Liver (tissue), 9 donors: ENCODE data around the gene FAM170B. TPM values are rescaled to one million over a fixed set of nuclear protein-coding genes. Genes with fewer than 3 reads are reported as not detected.

Experiments used
- DNase-seq: peaks from one replicate; pipeline ENCODE4 v3.0.0-alpha.2; 2017; ENCODE audit warnings: low spot score
- H3K27ac ChIP-seq, 2 donors: one replicate each; pipeline ENCODE4 v1.7.0; 2013; ENCODE audit warnings: inconsistent platforms in 2 of 2, low read length in 2 of 2, control low read depth in 1 of 2, low read depth in 1 of 2, mild to moderate bottlenecking in 1 of 2
- H3K27me3 ChIP-seq, 4 donors: one replicate each; pipeline versions ENCODE4 v1.6.1 to v1.7.0; 2013; ENCODE audit warnings: low read length in 3 of 4, inconsistent platforms in 1 of 4, mild to moderate bottlenecking in 1 of 4, moderate library complexity in 1 of 4; ENCODE audit not compliant: control insufficient read depth in 4 of 4, insufficient read depth in 4 of 4
- H3K36me3 ChIP-seq, 4 donors: one replicate each; pipeline versions ENCODE4 v1.6.1 to v1.7.0; 2013; ENCODE audit warnings: low read length in 3 of 4, mild to moderate bottlenecking in 3 of 4, low read depth in 1 of 4, moderate library complexity in 1 of 4; ENCODE audit not compliant: control insufficient read depth in 4 of 4, insufficient read depth in 3 of 4
- H3K4me1 ChIP-seq, 4 donors: one replicate each; pipeline versions ENCODE4 v1.6.1 to v1.7.0; 2013; ENCODE audit warnings: low read length in 3 of 4, mild to moderate bottlenecking in 3 of 4, moderate library complexity in 1 of 4; ENCODE audit not compliant: control insufficient read depth in 4 of 4, insufficient read depth in 4 of 4
- H3K4me3 ChIP-seq, 3 donors: one replicate each; pipeline versions ENCODE4 v1.6.1 to v1.7.0; 2013; ENCODE audit warnings: low read length in 3 of 3, control low read depth in 1 of 3, low read depth in 1 of 3, mild to moderate bottlenecking in 1 of 3
- H3K9ac ChIP-seq, 2 donors: one replicate each; pipeline ENCODE4 v1.7.0; 2013; ENCODE audit warnings: low read length in 2 of 2, mild to moderate bottlenecking in 2 of 2, moderate library complexity in 2 of 2, control low read depth in 1 of 2, low read depth in 1 of 2
- H3K9me3 ChIP-seq, 4 donors: one replicate each; pipeline versions ENCODE4 v1.6.1 to v1.7.0; 2013; ENCODE audit warnings: low read length in 3 of 4; ENCODE audit not compliant: control insufficient read depth in 4 of 4
- EGR1 ChIP-seq, 2 donors: IDR thresholded peaks; 2 replicates each; pipeline ENCODE4 v1.6.1; 2016 to 2018; ENCODE audit warnings: antibody characterized with exemption in 2 of 2, low read depth in 2 of 2
- FOXA1 ChIP-seq: IDR thresholded peaks from 2 replicates; pipeline ENCODE4 v1.6.1; 2016; ENCODE audit warnings: antibody characterized with exemption
- FOXA2 ChIP-seq: IDR thresholded peaks from 2 replicates; pipeline ENCODE4 v1.6.1; 2016; ENCODE audit warnings: antibody characterized with exemption
- HNF4A ChIP-seq, 2 donors: conservative IDR thresholded peaks; 2 replicates each; pipeline ENCODE4 v1.6.1; 2016; ENCODE audit warnings: antibody characterized with exemption in 2 of 2, mild to moderate bottlenecking in 2 of 2
- HNF4G ChIP-seq: IDR thresholded peaks from 2 replicates; pipeline ENCODE4 v1.6.1; 2016; ENCODE audit warnings: antibody characterized with exemption
- NR2F2 ChIP-seq: IDR thresholded peaks from 2 replicates; pipeline ENCODE4 v1.6.1; 2016; ENCODE audit warnings: antibody characterized with exemption
- RAD21 ChIP-seq, 2 donors: IDR thresholded peaks; 2 replicates each; pipeline ENCODE4 v1.6.1; 2016; ENCODE audit warnings: antibody characterized with exemption in 2 of 2, mild to moderate bottlenecking in 2 of 2
- RXRA ChIP-seq, 2 donors: IDR thresholded peaks; 2 replicates each; pipeline ENCODE4 v1.6.1; 2017 to 2018; ENCODE audit warnings: antibody characterized with exemption in 2 of 2, mild to moderate bottlenecking in 1 of 2
- SP1 ChIP-seq: IDR thresholded peaks from 2 replicates; pipeline ENCODE4 v1.6.1; 2018; ENCODE audit warnings: antibody characterized with exemption, mild to moderate bottlenecking
- TAF1 ChIP-seq: conservative IDR thresholded peaks from 2 replicates; pipeline ENCODE4 v1.6.1; 2016; ENCODE audit warnings: antibody characterized with exemption, mild to moderate bottlenecking
- YY1 ChIP-seq: IDR thresholded peaks from 2 replicates; pipeline ENCODE4 v1.6.1; 2016; ENCODE audit warnings: antibody characterized with exemption, mild to moderate bottlenecking
- WGBS: extraction: QIAGEN DNeasy Blood & Tissue Kit; methylation state at CpG from one replicate; pipeline ENCODE4 v1.1.7; 2013; 5-methylcytosine and 5-hydroxymethylcytosine counted together
- polyA plus RNA-seq, 2 donors: library from polyadenylated mRNA; stranded (reverse) in 1 of 2; unstranded in 1 of 2; fragments of 200-250 nt in 1 of 2; fragments of >200 nt in 1 of 2; fragmentation: Nextera tagmentation in 1 of 2; extraction: Ambion mirVana in 1 of 2; gene quantifications; one replicate each; pipeline versions ENCODE4 v1.2.1 to v1.2.3, GENCODE V29; 2013 to 2015
- total RNA-seq, 2 donors: library from RNA; depleted of rRNA; stranded (reverse); fragments of >200 nt; gene quantifications; one replicate each; pipeline ENCODE4 v1.2.3, GENCODE V29; 2014
- TF ChIP-seq, protein P1 (sequence below): IDR thresholded peaks from 2 replicates; pipeline ENCODE4 v1.6.1; 2016; ENCODE audit warnings: antibody characterized with exemption
- TF ChIP-seq, protein P2 (sequence below): IDR thresholded peaks from 2 replicates; pipeline ENCODE4 v1.6.1; 2016; ENCODE audit warnings: antibody characterized with exemption
- TF ChIP-seq, protein P3 (sequence below): fragments of 150-350 bp; IDR thresholded peaks from 2 replicates; pipeline ENCODE4 v1.5.1; 2017; ENCODE audit warnings: improper control_type of control experiment, low read depth, low read length; ENCODE audit not compliant: missing input control
- TF ChIP-seq, protein P4 (sequence below): IDR thresholded peaks from 2 replicates; pipeline ENCODE4 v1.6.1; 2016; ENCODE audit warnings: antibody characterized with exemption
- TF ChIP-seq, protein P5 (sequence below): IDR thresholded peaks from 2 replicates; pipeline ENCODE4 v1.6.1; 2016; ENCODE audit warnings: antibody characterized with exemption, mild to moderate bottlenecking
- donor health status: healthy.
- donor health status: healthy.
- donor health status: healthy.
- donor health status: healthy.
- donor health status: healthy.

Gene FAM170B
- total and polyA plus RNA-seq, 4 donors: not detected

DNA sequence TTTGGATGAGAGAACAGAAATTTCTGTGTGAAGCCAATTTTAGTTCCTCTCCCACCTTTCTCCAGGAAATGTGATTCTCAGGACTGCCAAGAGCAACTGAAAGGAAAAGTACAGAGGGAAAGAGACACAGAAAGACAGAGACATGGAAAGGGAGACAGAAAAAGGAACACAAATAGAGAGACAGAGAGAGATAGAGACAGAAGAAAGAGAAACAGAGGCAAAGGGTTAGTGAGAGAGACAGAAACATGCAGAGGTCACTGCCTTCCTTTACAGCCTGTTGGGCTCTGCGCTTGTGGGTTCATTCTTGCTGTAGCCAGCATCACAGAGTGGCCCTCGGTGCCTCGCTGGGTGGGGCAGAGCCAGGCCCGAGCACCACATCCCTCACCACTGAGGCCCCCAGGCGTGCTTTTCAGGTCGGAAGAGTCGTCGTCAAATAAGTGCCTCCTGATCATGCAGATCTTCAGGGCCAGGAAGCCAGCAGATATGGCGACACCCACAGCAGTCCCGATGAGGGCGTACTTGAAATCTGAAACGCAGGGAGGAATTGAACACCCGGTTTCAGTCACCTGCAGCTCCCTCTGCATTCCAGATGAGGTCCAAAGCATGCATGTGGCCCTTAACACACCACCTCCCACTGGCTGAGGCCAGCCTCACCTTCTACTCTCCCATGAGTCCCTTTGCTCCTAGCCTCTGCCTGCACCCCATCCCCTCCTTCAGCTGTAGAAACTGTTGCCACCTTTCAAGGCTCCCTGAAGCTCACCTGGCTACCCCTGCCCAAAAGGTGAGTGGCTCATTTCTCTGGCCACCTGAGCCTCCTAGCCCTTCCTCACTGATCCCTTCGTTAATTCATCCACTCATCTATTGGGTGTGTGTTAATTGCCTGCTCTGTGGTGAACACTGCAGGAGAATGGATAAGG, 32.9 kb upstream of the FAM170B start:
- 82% methylated on average over 14 of the region's 14 CpGs for WGBS
- H3K9ac ChIP-seq: no peak overlapping the region
- no peak for DNase-seq
- H3K27ac ChIP-seq: no peak overlapping the region
- no peaks in the 10 kb centered on the region for H3K36me3 ChIP-seq
- no peak overlapping the region for H3K4me3 ChIP-seq
- H3K27me3 ChIP-seq: no peaks in the 10 kb centered on the region
- H3K4me1 ChIP-seq: no peaks in the 10 kb centered on the region
- no peaks in the 10 kb centered on the region for H3K9me3 ChIP-seq
- TF ChIP-seq YY1 (no peak), FOXA2 (no peak), TAF1 (no peak), HNF4A (conservative IDR thresholded peaks at IDR 0.05) (no peak), RAD21 (IDR thresholded peaks at IDR 0.05) (no peak), FOXA1 (no peak), EGR1 (IDR thresholded peaks at IDR 0.05; ENCODE audit: low read depth in 2 of 2) (no peak), NR2F2 (no peak), RXRA (IDR thresholded peaks at IDR 0.05) (no peak), SP1 (no peak), HNF4G (no peak)
- TF ChIP-seq, protein P1, sequence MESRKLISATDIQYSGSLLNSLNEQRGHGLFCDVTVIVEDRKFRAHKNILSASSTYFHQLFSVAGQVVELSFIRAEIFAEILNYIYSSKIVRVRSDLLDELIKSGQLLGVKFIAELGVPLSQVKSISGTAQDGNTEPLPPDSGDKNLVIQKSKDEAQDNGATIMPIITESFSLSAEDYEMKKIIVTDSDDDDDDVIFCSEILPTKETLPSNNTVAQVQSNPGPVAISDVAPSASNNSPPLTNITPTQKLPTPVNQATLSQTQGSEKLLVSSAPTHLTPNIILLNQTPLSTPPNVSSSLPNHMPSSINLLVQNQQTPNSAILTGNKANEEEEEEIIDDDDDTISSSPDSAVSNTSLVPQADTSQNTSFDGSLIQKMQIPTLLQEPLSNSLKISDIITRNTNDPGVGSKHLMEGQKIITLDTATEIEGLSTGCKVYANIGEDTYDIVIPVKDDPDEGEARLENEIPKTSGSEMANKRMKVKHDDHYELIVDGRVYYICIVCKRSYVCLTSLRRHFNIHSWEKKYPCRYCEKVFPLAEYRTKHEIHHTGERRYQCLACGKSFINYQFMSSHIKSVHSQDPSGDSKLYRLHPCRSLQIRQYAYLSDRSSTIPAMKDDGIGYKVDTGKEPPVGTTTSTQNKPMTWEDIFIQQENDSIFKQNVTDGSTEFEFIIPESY: no peak
- TF ChIP-seq, protein P2, sequence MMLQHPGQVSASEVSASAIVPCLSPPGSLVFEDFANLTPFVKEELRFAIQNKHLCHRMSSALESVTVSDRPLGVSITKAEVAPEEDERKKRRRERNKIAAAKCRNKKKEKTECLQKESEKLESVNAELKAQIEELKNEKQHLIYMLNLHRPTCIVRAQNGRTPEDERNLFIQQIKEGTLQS: no peak
- TF ChIP-seq, protein P3, sequence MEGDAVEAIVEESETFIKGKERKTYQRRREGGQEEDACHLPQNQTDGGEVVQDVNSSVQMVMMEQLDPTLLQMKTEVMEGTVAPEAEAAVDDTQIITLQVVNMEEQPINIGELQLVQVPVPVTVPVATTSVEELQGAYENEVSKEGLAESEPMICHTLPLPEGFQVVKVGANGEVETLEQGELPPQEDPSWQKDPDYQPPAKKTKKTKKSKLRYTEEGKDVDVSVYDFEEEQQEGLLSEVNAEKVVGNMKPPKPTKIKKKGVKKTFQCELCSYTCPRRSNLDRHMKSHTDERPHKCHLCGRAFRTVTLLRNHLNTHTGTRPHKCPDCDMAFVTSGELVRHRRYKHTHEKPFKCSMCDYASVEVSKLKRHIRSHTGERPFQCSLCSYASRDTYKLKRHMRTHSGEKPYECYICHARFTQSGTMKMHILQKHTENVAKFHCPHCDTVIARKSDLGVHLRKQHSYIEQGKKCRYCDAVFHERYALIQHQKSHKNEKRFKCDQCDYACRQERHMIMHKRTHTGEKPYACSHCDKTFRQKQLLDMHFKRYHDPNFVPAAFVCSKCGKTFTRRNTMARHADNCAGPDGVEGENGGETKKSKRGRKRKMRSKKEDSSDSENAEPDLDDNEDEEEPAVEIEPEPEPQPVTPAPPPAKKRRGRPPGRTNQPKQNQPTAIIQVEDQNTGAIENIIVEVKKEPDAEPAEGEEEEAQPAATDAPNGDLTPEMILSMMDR: no peak
- TF ChIP-seq, protein P4, sequence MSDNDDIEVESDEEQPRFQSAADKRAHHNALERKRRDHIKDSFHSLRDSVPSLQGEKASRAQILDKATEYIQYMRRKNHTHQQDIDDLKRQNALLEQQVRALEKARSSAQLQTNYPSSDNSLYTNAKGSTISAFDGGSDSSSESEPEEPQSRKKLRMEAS: no peak
- TF ChIP-seq, protein P5, sequence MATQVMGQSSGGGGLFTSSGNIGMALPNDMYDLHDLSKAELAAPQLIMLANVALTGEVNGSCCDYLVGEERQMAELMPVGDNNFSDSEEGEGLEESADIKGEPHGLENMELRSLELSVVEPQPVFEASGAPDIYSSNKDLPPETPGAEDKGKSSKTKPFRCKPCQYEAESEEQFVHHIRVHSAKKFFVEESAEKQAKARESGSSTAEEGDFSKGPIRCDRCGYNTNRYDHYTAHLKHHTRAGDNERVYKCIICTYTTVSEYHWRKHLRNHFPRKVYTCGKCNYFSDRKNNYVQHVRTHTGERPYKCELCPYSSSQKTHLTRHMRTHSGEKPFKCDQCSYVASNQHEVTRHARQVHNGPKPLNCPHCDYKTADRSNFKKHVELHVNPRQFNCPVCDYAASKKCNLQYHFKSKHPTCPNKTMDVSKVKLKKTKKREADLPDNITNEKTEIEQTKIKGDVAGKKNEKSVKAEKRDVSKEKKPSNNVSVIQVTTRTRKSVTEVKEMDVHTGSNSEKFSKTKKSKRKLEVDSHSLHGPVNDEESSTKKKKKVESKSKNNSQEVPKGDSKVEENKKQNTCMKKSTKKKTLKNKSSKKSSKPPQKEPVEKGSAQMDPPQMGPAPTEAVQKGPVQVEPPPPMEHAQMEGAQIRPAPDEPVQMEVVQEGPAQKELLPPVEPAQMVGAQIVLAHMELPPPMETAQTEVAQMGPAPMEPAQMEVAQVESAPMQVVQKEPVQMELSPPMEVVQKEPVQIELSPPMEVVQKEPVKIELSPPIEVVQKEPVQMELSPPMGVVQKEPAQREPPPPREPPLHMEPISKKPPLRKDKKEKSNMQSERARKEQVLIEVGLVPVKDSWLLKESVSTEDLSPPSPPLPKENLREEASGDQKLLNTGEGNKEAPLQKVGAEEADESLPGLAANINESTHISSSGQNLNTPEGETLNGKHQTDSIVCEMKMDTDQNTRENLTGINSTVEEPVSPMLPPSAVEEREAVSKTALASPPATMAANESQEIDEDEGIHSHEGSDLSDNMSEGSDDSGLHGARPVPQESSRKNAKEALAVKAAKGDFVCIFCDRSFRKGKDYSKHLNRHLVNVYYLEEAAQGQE: no peak
